PFSK-1 (cell line): ENCODE data around the gene SSUH2.

ENCODE experiments used
- FOXP2 ChIP-seq: optimal IDR thresholded peaks from 2 replicates; pipeline ENCODE3; 2011; ENCODE audit warnings: borderline replicate concordance, control low read depth, inconsistent platforms; ENCODE audit not compliant: insufficient read depth; ENCODE audit errors: extremely low read length, extremely low read depth
- POLR2AphosphoS5 ChIP-seq: IDR thresholded peaks from 2 replicates; pipeline ENCODE4 v1.6.1; 2012; ENCODE audit warnings: low read depth, mild to moderate bottlenecking, control low read depth, low read length, moderate library complexity
- SIN3A ChIP-seq: IDR thresholded peaks from 2 replicates; pipeline ENCODE4 v1.6.1; 2012; ENCODE audit warnings: mild to moderate bottlenecking, low read length, moderate library complexity, borderline replicate concordance; ENCODE audit not compliant: insufficient read depth
- TAF1 ChIP-seq: IDR thresholded peaks from 2 replicates; pipeline ENCODE4 v1.6.1; 2012; ENCODE audit warnings: low read length, control low read depth, borderline replicate concordance; ENCODE audit not compliant: insufficient read depth
- TF ChIP-seq, protein P1 (sequence below), 2 experiments: IDR thresholded peaks; 2 replicates each; pipeline versions ENCODE4 v1.6.1 to v1.8.0; 2011 to 2012; ENCODE audit warnings: low read depth in 2 of 2, low read length in 2 of 2, control low read depth in 1 of 2, inconsistent platforms in 1 of 2, mild to moderate bottlenecking in 1 of 2, moderate library complexity in 1 of 2; ENCODE audit not compliant: insufficient read depth in 1 of 2

Gene SSUH2

GRCh38 chr3:8627201-8627940, 17.2 kb downstream of the SSUH2 start:
- no peak for TF ChIP-seq POLR2AphosphoS5
- TF ChIP-seq, protein P1, sequence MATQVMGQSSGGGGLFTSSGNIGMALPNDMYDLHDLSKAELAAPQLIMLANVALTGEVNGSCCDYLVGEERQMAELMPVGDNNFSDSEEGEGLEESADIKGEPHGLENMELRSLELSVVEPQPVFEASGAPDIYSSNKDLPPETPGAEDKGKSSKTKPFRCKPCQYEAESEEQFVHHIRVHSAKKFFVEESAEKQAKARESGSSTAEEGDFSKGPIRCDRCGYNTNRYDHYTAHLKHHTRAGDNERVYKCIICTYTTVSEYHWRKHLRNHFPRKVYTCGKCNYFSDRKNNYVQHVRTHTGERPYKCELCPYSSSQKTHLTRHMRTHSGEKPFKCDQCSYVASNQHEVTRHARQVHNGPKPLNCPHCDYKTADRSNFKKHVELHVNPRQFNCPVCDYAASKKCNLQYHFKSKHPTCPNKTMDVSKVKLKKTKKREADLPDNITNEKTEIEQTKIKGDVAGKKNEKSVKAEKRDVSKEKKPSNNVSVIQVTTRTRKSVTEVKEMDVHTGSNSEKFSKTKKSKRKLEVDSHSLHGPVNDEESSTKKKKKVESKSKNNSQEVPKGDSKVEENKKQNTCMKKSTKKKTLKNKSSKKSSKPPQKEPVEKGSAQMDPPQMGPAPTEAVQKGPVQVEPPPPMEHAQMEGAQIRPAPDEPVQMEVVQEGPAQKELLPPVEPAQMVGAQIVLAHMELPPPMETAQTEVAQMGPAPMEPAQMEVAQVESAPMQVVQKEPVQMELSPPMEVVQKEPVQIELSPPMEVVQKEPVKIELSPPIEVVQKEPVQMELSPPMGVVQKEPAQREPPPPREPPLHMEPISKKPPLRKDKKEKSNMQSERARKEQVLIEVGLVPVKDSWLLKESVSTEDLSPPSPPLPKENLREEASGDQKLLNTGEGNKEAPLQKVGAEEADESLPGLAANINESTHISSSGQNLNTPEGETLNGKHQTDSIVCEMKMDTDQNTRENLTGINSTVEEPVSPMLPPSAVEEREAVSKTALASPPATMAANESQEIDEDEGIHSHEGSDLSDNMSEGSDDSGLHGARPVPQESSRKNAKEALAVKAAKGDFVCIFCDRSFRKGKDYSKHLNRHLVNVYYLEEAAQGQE (IDR thresholded peaks at IDR 0.05; ENCODE audit: insufficient read depth in 1 of 2, low read depth in 2 of 2, low read length in 2 of 2): no peak
- TF ChIP-seq TAF1: no peak
- TF ChIP-seq FOXP2: no peak
- no peak for TF ChIP-seq SIN3A

DNA sequence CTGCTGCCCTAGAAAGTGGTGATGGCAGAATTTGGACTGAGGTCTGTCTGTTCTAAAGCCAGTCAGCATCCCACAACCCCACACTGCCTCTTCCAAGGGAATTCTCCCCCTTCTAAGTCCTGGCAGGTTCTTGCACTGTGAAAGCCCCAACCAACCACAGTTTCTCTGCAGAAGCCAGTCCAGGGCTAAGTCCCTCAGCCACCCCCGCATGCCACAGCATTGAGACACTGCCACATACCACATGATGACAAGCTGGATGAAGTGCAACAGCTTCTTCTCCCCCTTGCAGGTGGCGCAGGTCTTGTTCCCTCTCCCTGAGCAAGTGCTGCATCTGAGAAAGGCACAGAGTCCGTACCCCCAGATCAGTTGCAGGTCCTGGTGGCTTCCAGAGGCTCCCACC, 18.6 kb downstream of the SSUH2 start:
- TF ChIP-seq FOXP2: no peak
- no peak for TF ChIP-seq TAF1
- TF ChIP-seq SIN3A: no peak
- TF ChIP-seq, protein P1 (IDR thresholded peaks at IDR 0.05; ENCODE audit: insufficient read depth in 1 of 2, low read depth in 2 of 2, low read length in 2 of 2): no peak
- TF ChIP-seq POLR2AphosphoS5: no peak

DNA sequence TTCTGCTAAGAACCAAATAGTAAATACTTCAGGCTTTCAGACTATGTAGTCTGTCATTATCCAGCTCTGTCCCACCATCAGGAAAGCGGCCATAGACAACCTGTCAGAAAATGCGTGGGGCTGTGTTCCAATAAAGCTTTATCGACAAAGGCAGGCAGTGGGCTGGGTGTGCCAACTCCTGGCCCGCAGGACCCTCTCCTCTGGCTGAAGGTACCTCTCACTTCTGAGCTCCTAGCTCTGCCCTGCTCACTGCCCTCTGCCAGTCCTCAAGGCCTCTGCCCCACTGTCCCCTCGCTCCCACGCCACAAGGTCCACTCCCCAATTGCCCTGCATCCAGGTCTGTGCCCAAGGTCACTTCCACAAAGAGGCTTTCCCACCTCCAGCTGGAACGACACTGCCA, 20.0 kb downstream of the SSUH2 start:
- TF ChIP-seq FOXP2 (no peak), POLR2AphosphoS5 (no peak), TAF1 (no peak), SIN3A (no peak)
- TF ChIP-seq, protein P1 (IDR thresholded peaks at IDR 0.05; ENCODE audit: insufficient read depth in 1 of 2, low read depth in 2 of 2, low read length in 2 of 2): no peak

GRCh38 chr3:8623741-8624140, 20.9 kb downstream of the SSUH2 start:
- TF ChIP-seq SIN3A (no peak), POLR2AphosphoS5 (no peak), TAF1 (no peak), FOXP2 (no peak)
- TF ChIP-seq, protein P1 (IDR thresholded peaks at IDR 0.05; ENCODE audit: insufficient read depth in 1 of 2, low read depth in 2 of 2, low read length in 2 of 2): no peak
